Activated naive CD8-positive, alpha-beta T cell (primary cell): ENCODE data around the gene TBC1D22A.
"Not testable (repeated sequence)": the region's sequence is repeated elsewhere in the genome, so short reads cannot be mapped to it uniquely, and the experiment has no call there.

ENCODE experiments used
- H3K27ac Mint-ChIP-seq: one replicate; pipeline ENCODE4 v1.8.0; 2021; ENCODE audit warnings: mixed read lengths
- H3K27me3 Mint-ChIP-seq: one replicate; pipeline ENCODE4 v1.8.0; 2021; ENCODE audit warnings: mixed read lengths
- H3K36me3 Mint-ChIP-seq: one replicate; pipeline ENCODE4 v1.8.0; 2021; ENCODE audit warnings: mixed read lengths
- H3K4me1 Mint-ChIP-seq: one replicate; pipeline ENCODE4 v1.8.0; 2021; ENCODE audit warnings: low read depth, mixed read lengths
- H3K4me3 Mint-ChIP-seq: one replicate; pipeline ENCODE4 v1.8.0; 2021; ENCODE audit warnings: mild to moderate bottlenecking, mixed read lengths
- H3K9me3 Mint-ChIP-seq: one replicate; pipeline ENCODE4 v1.8.0; 2021; ENCODE audit warnings: low read depth, mixed read lengths

The TBC1D22A gene

DNA sequence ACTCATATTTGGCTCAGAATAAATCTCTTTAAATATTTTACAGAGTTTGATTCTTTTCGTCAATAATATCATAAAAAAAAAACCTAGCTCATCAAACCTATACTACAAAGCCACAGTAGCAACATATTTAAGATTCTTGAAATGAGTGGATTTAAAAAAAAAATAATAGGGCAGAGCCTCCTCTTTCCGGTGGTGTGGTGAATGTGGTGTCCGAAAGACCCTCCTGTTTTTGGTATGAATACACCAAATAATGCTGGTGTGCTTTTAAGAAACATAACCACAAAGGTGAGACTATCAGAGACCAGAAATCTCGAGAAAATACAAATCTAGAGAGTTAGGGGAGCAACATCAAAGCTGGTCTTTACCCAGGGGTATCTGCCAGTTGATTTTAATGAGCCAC is 342.6 kb downstream of the TBC1D22A start:
- Mint-ChIP-seq H3K4me3 (no peak overlapping the region), H3K9me3 (no peaks in the 10 kb centered on the region), H3K27me3 (no peaks in the 10 kb centered on the region), H3K4me1 (peaks cover 7% of the 10 kb centered on the region), H3K27ac (no peak overlapping the region), H3K36me3 (peaks cover 11% of the 10 kb centered on the region)

DNA sequence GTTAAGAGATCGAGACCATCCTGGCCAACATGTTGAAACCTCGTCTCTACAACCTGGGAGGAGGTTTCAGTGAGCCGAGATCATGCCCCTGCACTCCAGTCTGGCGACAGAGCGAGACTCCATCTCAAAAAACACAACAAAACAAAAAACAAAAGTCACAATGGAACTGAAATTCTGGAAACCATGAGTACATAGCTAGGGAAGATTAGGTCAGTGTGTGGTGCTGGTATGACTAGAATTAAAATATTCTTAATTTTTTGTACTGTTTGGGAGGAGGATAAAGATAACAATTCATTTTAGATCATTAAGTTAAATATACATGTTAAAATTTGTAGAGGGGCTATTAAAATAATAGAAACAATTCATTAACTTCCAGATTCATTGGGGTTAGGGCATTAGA is 344.4 kb downstream of the TBC1D22A start:
- peaks cover 7% of the 10 kb centered on the region for H3K4me1 Mint-ChIP-seq
- H3K36me3 Mint-ChIP-seq: peaks cover 16% of the 10 kb centered on the region
- no peaks in the 10 kb centered on the region for H3K27me3 Mint-ChIP-seq
- peak overlapping the region; percentile 64 for H3K27ac Mint-ChIP-seq
- H3K4me3 Mint-ChIP-seq: no peak overlapping the region
- H3K9me3 Mint-ChIP-seq: no peaks in the 10 kb centered on the region

DNA sequence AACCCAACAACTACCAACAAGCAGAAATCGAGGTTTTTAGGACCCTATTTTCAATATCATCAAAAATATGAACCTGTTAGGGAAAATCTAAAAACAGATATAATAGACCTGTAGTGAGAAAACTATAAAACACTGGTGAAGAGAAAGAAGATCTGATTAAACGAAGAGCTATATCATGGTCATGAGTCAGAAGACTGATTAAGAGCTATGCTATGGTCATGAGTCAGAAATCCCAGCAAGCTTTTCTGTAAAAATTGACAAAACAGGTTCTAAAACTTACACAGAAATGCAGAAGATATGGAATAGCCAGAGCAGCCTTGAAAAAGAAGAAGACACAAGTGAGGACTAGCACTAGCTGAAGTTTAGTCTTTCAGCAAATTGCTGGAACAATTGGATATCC is 345.0 kb downstream of the TBC1D22A start:
- no peaks in the 10 kb centered on the region for H3K9me3 Mint-ChIP-seq
- peak overlapping the region; percentile 64 for H3K27ac Mint-ChIP-seq
- peaks cover 16% of the 10 kb centered on the region for H3K36me3 Mint-ChIP-seq
- no peak overlapping the region for H3K4me3 Mint-ChIP-seq
- no peaks in the 10 kb centered on the region for H3K27me3 Mint-ChIP-seq
- peaks cover 7% of the 10 kb centered on the region for H3K4me1 Mint-ChIP-seq

DNA sequence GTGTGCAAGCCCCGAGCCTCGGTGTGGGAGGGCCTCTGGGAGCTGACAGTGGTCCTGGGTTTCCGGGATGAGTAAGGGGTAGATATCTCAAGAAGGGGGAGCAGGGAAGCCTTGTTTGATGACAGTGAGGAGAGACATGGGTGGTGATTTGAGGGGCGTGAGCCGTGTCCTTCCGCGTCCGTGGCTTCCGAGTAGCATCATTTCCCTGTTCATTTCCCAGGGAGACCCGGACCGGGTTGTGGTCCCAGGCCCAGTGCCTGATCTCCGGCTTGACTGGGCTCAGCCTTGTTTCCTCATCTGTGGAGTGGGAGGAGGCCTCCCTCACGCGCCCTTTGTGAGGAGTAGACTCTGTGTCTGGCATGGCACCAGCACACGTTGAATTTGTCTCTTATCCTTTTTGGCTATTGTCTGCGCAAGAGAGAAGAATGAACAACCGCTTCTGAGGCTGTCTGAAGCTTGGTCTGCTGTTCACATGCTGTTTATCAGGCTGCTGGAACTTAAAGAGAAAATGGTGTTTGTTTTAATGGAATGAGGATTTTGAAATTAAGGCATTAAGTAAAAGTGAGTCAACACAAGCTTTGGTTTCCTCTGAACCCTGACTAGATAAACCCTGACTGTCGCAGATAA is 348.5 kb downstream of the TBC1D22A start:
- no peak overlapping the region for H3K4me3 Mint-ChIP-seq
- H3K9me3 Mint-ChIP-seq: no peaks in the 10 kb centered on the region
- no peak overlapping the region for H3K27ac Mint-ChIP-seq
- H3K27me3 Mint-ChIP-seq: no peaks in the 10 kb centered on the region
- H3K36me3 Mint-ChIP-seq: peaks cover 13% of the 10 kb centered on the region
- peaks cover 7% of the 10 kb centered on the region for H3K4me1 Mint-ChIP-seq

DNA sequence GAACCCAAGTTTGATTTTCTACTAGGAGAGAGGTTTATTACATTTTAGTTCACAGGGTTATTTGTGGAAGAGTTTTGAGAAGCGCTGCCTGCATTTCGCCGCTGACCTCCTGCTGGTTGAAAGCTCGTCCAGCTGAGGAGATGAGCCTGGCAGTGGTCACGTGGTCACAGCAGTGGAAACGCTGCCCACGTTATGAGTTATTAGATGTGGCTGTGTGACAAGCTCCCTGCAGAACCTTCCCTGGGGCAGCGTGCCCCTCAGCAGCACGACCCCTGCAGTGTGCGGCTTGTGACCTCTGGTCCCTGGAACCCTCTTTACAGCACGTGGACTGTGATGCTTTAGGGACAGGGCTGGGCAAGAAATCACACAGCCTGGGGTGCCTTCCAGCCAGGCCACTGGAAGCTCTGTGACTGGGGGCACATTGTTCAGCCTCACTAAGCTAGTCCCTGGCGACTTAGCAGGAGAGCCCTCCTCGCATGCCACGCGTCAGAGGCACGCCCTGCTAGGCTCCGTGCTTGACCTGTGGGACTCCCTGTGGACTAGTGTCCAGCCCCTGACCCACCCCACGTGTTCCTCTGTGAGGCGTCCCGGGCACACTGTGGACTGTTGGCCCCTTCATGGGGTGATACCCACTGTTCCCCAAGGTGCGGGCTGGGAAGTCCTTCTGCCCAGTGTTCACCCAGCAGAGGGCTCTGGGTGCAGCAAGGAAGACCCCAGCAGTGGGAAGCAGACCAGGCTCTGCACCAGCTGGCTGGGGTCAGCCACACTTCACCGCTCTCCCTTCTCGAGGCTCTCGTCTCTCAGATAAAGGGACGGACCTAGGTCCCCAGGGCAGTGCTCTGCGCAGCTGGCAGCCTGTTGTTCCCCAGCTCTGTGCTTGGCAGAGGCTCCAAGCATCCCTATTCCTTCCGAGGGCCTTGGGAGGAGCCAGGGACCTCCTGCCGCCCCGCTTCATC is 349.5 kb downstream of the TBC1D22A start:
- Mint-ChIP-seq H3K27ac (no peak overlapping the region), H3K4me3 (no peak overlapping the region)

DNA sequence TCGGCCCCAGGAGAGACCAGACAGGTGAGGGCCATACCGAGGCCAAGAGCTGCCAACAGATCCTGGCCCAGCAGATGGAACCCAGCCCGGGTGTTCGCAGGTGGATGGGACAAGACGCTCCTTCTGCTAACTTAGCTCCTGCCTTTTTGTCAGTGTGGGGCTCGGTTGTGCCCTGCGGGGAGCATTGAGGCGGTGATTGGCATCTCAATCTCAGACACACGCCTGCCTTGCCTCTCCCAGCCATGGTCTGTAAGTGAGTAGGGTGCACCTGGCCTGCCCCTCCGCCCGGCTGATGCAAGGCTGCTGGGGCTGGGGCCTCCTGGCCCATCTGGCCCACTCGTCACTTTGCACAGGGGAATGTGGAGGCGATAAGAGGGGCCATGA is 350.1 kb downstream of the TBC1D22A start:
- H3K9me3 Mint-ChIP-seq: no peaks in the 10 kb centered on the region
- no peak overlapping the region for H3K4me3 Mint-ChIP-seq
- H3K36me3 Mint-ChIP-seq: peaks cover 13% of the 10 kb centered on the region
- H3K4me1 Mint-ChIP-seq: no peaks in the 10 kb centered on the region
- no peaks in the 10 kb centered on the region for H3K27me3 Mint-ChIP-seq
- H3K27ac Mint-ChIP-seq: no peak overlapping the region

More for the DNA sequence above, 349.5 kb downstream of the TBC1D22A start:
- Mint-ChIP-seq H3K4me1 (peaks cover 5% of the 10 kb centered on the region), H3K36me3 (peaks cover 13% of the 10 kb centered on the region), H3K9me3 (no peaks in the 10 kb centered on the region), H3K27me3 (no peaks in the 10 kb centered on the region)

DNA sequence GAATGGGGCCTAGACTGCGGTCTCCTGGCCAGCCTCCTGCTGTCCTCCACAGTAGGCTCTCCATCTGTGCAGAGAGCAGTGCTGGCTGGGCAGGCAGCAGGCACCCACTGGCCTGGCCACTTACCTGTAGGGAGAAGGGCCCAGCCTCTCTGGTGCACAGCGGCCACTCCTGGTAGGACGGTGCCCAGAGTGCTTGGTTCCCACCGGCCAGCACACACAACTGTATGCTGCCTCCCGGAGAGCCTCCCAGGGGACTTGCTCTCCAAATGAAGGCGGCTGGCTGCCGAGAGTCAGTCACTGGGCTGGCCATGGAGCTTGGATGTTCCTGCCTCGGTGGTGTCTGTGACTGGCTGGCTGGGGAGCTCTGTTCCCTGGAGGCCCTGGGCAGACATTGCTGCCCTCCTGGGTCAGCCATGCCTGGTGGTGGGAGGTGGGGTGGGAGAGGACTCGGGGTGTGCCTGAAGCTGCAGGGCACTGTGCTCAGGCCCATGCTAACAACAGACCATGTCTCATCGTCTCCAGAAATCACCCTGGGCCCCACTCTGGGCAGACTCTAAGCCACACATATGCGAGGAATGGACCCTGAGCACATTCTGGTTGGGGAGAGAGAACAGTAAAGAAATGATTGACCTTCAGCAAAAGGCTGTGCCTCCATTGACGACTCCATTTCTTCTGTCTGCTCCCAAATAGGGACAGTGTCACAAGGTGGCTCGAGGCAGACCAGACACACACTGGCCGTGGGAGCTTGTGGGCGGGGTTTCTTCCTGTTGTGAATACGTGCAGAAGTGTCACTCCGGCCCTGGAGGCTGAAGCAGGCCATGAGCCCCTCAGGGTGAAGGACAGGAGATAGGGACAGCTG is 350.8 kb downstream of the TBC1D22A start:
- Mint-ChIP-seq H3K36me3 (peaks cover 13% of the 10 kb centered on the region), H3K27ac (no peak overlapping the region), H3K9me3 (no peaks in the 10 kb centered on the region), H3K27me3 (no peaks in the 10 kb centered on the region), H3K4me3 (no peak overlapping the region), H3K4me1 (no peaks in the 10 kb centered on the region)

DNA sequence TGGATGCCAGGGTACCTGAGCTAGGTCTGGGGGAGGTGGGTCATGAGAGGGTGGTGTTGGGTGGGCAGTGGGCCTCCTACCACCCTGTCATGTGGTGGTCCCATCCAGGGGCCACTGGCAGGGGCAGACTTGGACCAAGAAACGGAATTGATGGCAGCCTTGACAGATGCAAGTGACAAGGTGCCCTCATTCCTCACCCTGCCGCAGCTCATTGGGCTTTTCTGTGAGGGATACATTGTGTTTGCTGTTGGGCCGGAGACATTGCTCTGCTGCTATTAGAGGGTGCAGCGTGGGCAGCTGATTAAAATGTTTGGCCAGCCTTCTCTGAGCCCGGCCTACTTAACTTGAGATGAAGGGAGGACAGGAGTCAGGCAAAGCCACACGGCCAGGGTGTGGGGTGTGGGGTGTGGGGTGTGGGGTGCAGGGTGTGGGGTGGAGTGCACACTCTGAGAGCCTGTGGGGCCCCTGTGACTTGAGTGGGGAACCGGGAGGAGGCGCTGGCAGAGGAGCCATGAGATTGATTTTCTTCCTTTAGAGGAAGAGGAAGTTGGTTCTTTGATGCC is 351.5 kb downstream of the TBC1D22A start:
- Mint-ChIP-seq H3K27ac (no peak overlapping the region), H3K27me3 (no peaks in the 10 kb centered on the region), H3K4me1 (no peaks in the 10 kb centered on the region), H3K9me3 (no peaks in the 10 kb centered on the region), H3K36me3 (peaks cover 11% of the 10 kb centered on the region), H3K4me3 (no peak overlapping the region)

DNA sequence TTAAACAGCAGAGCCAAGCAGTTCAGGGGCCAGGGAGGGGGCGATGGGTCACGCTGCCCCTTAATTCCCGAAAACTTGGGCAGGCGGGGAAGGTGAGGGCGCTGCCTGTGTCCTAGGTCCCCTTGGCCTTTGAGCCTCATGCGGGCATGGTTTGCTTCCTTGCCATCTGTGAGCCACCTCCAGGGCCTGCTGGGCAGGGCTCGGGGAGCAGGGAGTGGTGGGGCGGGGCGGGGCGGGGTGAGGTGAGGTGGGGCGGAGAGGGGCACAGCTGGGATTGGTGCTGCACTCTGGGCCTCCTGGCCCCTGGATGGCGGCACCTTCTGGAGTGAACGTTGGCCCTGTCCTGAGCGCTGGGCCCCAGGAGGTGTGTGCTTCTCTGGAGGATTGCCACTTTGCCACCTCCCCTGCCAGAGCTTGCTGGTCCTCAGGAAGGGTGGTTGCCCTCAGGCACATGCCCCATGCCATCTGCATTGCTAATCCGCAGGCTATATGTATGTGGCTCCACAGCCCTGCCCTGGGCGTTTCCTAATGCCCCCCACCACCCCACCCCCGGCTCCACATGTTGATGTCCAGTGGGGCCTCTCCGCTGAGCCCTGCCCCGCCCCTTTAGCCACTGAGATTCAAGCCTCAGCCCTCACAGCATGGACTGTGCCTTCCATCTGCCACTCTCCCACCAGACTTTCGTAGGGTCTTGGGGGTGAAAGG is 352.5 kb downstream of the TBC1D22A start:
- no peak overlapping the region for H3K4me3 Mint-ChIP-seq
- H3K9me3 Mint-ChIP-seq: no peaks in the 10 kb centered on the region
- no peaks in the 10 kb centered on the region for H3K4me1 Mint-ChIP-seq
- no peaks in the 10 kb centered on the region for H3K27me3 Mint-ChIP-seq
- H3K36me3 Mint-ChIP-seq: peaks cover 8% of the 10 kb centered on the region
- H3K27ac Mint-ChIP-seq: no peak overlapping the region

DNA sequence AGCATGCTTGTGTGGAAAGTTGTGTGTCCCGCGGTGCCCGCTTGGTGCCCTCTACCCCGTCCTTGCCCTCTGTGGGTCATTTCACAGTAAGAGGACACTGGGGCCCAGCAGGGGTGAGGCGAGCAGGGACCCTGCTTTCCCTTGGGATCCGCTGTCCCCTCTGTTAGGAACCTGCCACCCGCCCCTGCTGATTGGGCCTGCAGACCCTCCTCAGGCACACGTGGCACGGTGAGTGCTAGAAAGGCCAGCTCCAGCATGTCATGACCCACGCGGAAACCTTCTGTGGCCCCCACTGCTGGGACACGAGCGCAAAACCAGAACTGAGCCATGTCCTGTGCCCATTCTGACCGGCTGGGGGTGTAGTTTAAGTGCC is 353.1 kb downstream of the TBC1D22A start:
- peaks cover 6% of the 10 kb centered on the region for H3K36me3 Mint-ChIP-seq
- H3K27ac Mint-ChIP-seq: no peak overlapping the region
- H3K4me1 Mint-ChIP-seq: no peaks in the 10 kb centered on the region
- no peaks in the 10 kb centered on the region for H3K27me3 Mint-ChIP-seq
- no peak overlapping the region for H3K4me3 Mint-ChIP-seq
- H3K9me3 Mint-ChIP-seq: no peaks in the 10 kb centered on the region

DNA sequence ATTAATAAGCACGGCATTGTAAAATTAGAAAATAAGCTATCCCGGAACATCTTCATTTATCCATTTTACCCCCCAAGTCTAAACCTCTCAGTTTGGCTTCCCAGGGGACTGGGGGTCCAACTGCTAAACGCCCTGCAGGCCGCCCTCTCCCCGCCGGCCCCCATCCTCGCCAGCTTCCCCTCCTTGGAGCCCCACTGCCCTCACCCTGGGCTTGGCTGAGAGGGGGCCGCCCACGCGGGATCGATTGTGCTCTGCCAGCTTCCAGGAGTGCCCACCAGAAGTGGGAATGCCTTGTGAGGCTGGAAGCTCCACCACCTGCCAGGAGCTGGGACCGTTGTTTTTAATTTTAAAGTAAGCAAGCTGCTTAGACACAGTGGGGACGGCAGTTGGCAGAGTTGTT is 353.5 kb downstream of the TBC1D22A start:
- Mint-ChIP-seq H3K4me1 (no peaks in the 10 kb centered on the region), H3K27me3 (no peaks in the 10 kb centered on the region), H3K4me3 (no peak overlapping the region), H3K27ac (no peak overlapping the region), H3K36me3 (peaks cover 4% of the 10 kb centered on the region), H3K9me3 (no peaks in the 10 kb centered on the region)

DNA sequence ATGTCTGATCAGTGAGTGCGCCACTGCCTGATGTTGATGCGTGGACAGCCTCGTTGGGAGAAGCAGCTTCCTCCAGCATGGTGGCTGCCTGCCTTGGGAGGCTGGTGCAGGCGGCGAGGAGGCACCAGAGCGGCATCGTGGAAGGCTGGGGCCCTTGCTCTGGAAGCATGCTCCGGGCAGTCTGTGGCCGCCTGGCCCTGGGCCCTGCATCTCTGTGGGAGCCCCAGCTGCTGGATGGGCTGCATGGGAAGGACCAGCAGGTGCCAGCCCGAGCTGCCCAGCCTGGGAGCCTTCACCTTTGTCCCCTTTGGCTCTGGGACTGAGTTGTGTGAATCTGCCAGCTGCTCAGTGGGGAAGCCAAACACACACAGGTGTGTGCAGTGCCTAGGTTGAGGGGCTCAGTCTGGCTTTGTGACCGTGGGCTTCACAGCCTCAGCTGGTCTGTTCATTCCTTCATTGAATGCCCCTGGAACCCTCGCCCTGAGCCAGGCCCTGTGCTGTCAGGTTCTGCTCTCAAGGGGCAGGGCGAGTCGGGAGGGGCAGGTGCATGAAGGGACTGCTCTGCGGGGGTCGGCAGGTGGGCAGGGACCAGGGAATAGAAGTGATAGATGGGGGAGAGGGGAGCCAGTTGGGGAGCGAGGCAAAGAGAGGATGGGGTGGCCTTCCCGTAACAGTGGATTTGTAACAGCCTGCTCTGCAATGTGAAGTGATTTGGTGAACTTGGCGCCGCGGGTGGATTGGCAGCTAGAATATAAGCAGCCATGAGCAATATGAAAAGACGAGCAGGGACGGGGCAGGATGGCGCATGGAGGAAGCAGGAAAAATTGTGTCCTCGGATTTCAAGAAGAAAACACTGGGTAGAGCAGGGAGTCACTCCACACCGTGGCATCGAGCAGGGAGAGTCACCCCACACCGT is 354.2 kb downstream of the TBC1D22A start:
- Mint-ChIP-seq H3K36me3 (no peaks in the 10 kb centered on the region), H3K27me3 (no peaks in the 10 kb centered on the region), H3K9me3 (no peaks in the 10 kb centered on the region), H3K4me1 (no peaks in the 10 kb centered on the region), H3K4me3 (no peak overlapping the region), H3K27ac (no peak overlapping the region)

DNA sequence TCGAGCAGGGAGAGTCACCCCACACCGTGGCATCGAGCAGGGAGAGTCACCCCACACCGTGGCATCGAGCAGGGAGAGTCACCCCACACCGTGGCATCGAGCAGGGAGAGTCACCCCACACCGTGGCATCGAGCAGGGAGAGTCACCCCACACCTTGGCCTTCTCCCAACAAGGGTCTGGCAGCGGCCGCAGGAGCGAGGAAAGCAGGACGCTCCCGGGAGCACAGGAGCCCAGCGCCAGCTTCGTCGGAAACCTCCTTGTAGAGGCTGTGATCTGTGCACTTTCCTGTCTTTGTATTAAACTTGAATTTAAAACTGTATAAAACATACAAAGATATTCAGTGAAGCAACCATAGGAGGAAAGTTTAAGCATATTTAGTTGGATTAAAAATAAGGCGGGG is 355.0 kb downstream of the TBC1D22A start:
- not testable (repeated sequence) for H3K27ac Mint-ChIP-seq

More for the DNA sequence above, 355.0 kb downstream of the TBC1D22A start:
- H3K4me1 Mint-ChIP-seq, H3K36me3 Mint-ChIP-seq, H3K27me3 Mint-ChIP-seq, H3K9me3 Mint-ChIP-seq, H3K4me3 Mint-ChIP-seq: not testable (repeated sequence)
